NB4 (cell line): ENCODE results near the gene TPBG.

Source experiments
- MYC ChIP-seq: IDR thresholded peaks from 2 replicates; pipeline ENCODE4 v1.6.1; 2011; ENCODE audit warnings: low read depth, low read length
- POLR2A ChIP-seq: IDR thresholded peaks from 2 replicates; pipeline ENCODE4 v1.6.1; 2011; ENCODE audit warnings: mild to moderate bottlenecking; ENCODE audit not compliant: insufficient read length; ENCODE audit errors: extremely low read depth
- TF ChIP-seq, protein P1 (sequence below): IDR thresholded peaks from one replicate; pipeline ENCODE4 v1.5.1; 2012; ENCODE audit warnings: low read depth, low read length
- TF ChIP-seq, protein P2 (sequence below): IDR thresholded peaks from 2 replicates; pipeline ENCODE4 v1.6.1; 2011; ENCODE audit warnings: low read depth, low read length

DNA sequence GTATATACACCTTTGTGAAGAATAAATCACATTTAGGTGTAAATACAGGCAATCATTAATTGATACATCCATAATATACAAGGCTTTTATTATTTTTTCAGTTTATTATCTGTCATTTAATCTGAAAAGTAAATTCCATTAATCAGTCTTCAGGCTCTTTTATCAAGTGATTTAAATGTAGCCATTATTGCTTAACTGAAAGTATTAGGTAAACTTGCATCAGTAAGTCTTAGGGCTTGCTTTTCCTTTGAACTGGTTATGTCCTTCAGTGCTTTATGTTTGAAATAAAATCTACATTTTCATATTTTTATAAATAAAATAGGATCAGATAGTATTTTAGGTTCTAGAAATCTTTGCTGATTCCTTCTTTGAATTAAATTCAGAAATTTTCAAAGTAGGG lies 4.1 kb downstream of the TPBG start:
- TF ChIP-seq, protein P1, sequence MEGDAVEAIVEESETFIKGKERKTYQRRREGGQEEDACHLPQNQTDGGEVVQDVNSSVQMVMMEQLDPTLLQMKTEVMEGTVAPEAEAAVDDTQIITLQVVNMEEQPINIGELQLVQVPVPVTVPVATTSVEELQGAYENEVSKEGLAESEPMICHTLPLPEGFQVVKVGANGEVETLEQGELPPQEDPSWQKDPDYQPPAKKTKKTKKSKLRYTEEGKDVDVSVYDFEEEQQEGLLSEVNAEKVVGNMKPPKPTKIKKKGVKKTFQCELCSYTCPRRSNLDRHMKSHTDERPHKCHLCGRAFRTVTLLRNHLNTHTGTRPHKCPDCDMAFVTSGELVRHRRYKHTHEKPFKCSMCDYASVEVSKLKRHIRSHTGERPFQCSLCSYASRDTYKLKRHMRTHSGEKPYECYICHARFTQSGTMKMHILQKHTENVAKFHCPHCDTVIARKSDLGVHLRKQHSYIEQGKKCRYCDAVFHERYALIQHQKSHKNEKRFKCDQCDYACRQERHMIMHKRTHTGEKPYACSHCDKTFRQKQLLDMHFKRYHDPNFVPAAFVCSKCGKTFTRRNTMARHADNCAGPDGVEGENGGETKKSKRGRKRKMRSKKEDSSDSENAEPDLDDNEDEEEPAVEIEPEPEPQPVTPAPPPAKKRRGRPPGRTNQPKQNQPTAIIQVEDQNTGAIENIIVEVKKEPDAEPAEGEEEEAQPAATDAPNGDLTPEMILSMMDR, result no peak
- TF ChIP-seq POLR2A, result no peak
- no peak for TF ChIP-seq MYC
- TF ChIP-seq, protein P2, sequence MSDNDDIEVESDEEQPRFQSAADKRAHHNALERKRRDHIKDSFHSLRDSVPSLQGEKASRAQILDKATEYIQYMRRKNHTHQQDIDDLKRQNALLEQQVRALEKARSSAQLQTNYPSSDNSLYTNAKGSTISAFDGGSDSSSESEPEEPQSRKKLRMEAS, result no peak
